ENCODE measurements around the gene HCST. TPM values are rescaled to one million over a fixed set of nuclear protein-coding genes. Genes with fewer than 3 reads are reported as not detected.

Gene HCST
- total RNA-seq, 1 donor: 0.36 TPM

DNA sequence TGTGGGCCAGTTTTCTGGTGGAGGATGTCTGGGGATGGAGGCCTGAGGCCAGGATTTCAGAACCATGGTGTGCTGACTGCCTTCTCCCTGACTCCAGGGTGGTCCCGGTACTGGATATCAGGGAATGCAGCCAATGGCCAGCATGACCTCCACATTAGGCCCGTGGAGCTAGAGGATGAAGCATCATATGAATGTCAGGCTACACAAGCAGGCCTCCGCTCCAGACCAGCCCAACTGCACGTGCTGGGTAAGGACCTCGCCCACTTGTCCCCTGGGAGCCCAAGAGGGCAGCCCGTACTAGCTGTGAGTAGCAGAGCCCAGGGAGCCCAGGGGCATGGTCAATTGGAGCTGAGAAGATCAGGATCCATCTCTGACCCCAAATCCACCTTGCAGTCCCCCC is 44.0 kb upstream of the HCST start:
- H3K4me3 ChIP-seq (ENCODE audit: insufficient read depth, low read length): no peak overlapping the region
- H2AFZ ChIP-seq (ENCODE audit: low read length): no peak overlapping the region
- H3K27me3 ChIP-seq (ENCODE audit: insufficient read depth, low read length): peaks cover 83% of the 10 kb centered on the region
- H3K79me2 ChIP-seq (ENCODE audit: insufficient read depth, low read length): no peaks in the 10 kb centered on the region
- H3K27ac ChIP-seq (ENCODE audit: low read depth, low read length): no peak overlapping the region
- H3K9me3 ChIP-seq (ENCODE audit: low read depth, low read length): no peaks in the 10 kb centered on the region
- H3K36me3 ChIP-seq (ENCODE audit: insufficient read depth, low read length): no peaks in the 10 kb centered on the region
- no peaks in the 10 kb centered on the region for H4K20me1 ChIP-seq (ENCODE audit: insufficient read depth, low read length)
- H3K4me2 ChIP-seq (ENCODE audit: insufficient read depth, low read length): no peak overlapping the region
- peaks cover 3% of the 10 kb centered on the region for H3K4me1 ChIP-seq (ENCODE audit: insufficient read depth, low read length)
- TF ChIP-seq, protein P1, sequence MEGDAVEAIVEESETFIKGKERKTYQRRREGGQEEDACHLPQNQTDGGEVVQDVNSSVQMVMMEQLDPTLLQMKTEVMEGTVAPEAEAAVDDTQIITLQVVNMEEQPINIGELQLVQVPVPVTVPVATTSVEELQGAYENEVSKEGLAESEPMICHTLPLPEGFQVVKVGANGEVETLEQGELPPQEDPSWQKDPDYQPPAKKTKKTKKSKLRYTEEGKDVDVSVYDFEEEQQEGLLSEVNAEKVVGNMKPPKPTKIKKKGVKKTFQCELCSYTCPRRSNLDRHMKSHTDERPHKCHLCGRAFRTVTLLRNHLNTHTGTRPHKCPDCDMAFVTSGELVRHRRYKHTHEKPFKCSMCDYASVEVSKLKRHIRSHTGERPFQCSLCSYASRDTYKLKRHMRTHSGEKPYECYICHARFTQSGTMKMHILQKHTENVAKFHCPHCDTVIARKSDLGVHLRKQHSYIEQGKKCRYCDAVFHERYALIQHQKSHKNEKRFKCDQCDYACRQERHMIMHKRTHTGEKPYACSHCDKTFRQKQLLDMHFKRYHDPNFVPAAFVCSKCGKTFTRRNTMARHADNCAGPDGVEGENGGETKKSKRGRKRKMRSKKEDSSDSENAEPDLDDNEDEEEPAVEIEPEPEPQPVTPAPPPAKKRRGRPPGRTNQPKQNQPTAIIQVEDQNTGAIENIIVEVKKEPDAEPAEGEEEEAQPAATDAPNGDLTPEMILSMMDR (IDR thresholded peaks at IDR 0.05; ENCODE audit: extremely low read depth, low read depth, low read length): no peak
- DNase-seq (ENCODE audit: insufficient read length, low spot score, missing footprints): peak; percentile 58

GRCh38 chr19:35859414-35859813 is 42.9 kb upstream of the HCST start:
- Histone ChIP-seq H3K27ac (ENCODE audit: low read depth, low read length) (no peak overlapping the region), H3K4me1 (ENCODE audit: insufficient read depth, low read length) (peaks cover 3% of the 10 kb centered on the region), H3K9me3 (ENCODE audit: low read depth, low read length) (no peaks in the 10 kb centered on the region), H3K4me2 (ENCODE audit: insufficient read depth, low read length) (no peak overlapping the region), H3K27me3 (ENCODE audit: insufficient read depth, low read length) (peaks cover 79% of the 10 kb centered on the region), H2AFZ (ENCODE audit: low read length) (no peak overlapping the region), H3K4me3 (ENCODE audit: insufficient read depth, low read length) (no peak overlapping the region), H4K20me1 (ENCODE audit: insufficient read depth, low read length) (no peaks in the 10 kb centered on the region), H3K79me2 (ENCODE audit: insufficient read depth, low read length) (no peaks in the 10 kb centered on the region), H3K36me3 (ENCODE audit: insufficient read depth, low read length) (no peaks in the 10 kb centered on the region)
- TF ChIP-seq, protein P1 (IDR thresholded peaks at IDR 0.05; ENCODE audit: extremely low read depth, low read depth, low read length): no peak
- DNase-seq (ENCODE audit: insufficient read length, low spot score, missing footprints): peak; percentile 80

- H4K20me1 ChIP-seq (ENCODE audit: insufficient read depth, low read length): no peaks in the 10 kb centered on the region
- no peak overlapping the region for H3K4me2 ChIP-seq (ENCODE audit: insufficient read depth, low read length)
- no peak overlapping the region for H3K27ac ChIP-seq (ENCODE audit: low read depth, low read length)
- H3K36me3 ChIP-seq (ENCODE audit: insufficient read depth, low read length): no peaks in the 10 kb centered on the region
- no peak for DNase-seq (ENCODE audit: insufficient read length, low spot score, missing footprints)
- H3K4me3 ChIP-seq (ENCODE audit: insufficient read depth, low read length): no peak overlapping the region
- peaks cover 3% of the 10 kb centered on the region for H3K4me1 ChIP-seq (ENCODE audit: insufficient read depth, low read length)
- no peaks in the 10 kb centered on the region for H3K79me2 ChIP-seq (ENCODE audit: insufficient read depth, low read length)
- H2AFZ ChIP-seq (ENCODE audit: low read length): no peak overlapping the region
- TF ChIP-seq, protein P1 (IDR thresholded peaks at IDR 0.05; ENCODE audit: extremely low read depth, low read depth, low read length): no peak
- H3K27me3 ChIP-seq (ENCODE audit: insufficient read depth, low read length): peaks cover 70% of the 10 kb centered on the region
- H3K9me3 ChIP-seq (ENCODE audit: low read depth, low read length): no peaks in the 10 kb centered on the region
Observed at GRCh38 chr19:35860436-35860817, 41.9 kb upstream of the HCST start.

- peaks cover 69% of the 10 kb centered on the region for H3K27me3 ChIP-seq (ENCODE audit: insufficient read depth, low read length)
- no peak overlapping the region for H3K27ac ChIP-seq (ENCODE audit: low read depth, low read length)
Observed at GRCh38 chr19:35860818-35861639, 41.3 kb upstream of the HCST start.

More at GRCh38 chr19:35860818-35861639, 41.3 kb upstream of the HCST start:
- Histone ChIP-seq H3K4me2 (ENCODE audit: insufficient read depth, low read length) (no peak overlapping the region), H2AFZ (ENCODE audit: low read length) (no peak overlapping the region), H3K9me3 (ENCODE audit: low read depth, low read length) (no peaks in the 10 kb centered on the region), H3K4me1 (ENCODE audit: insufficient read depth, low read length) (peaks cover 3% of the 10 kb centered on the region), H3K36me3 (ENCODE audit: insufficient read depth, low read length) (no peaks in the 10 kb centered on the region), H3K79me2 (ENCODE audit: insufficient read depth, low read length) (no peaks in the 10 kb centered on the region), H3K4me3 (ENCODE audit: insufficient read depth, low read length) (no peak overlapping the region), H4K20me1 (ENCODE audit: insufficient read depth, low read length) (no peaks in the 10 kb centered on the region)
- TF ChIP-seq, protein P1 (IDR thresholded peaks at IDR 0.05; ENCODE audit: extremely low read depth, low read depth, low read length): no peak
- DNase-seq (ENCODE audit: insufficient read length, low spot score, missing footprints): peak; percentile 85

All from osteoblast (primary cell).